Fibroblast of pulmonary artery (primary cell): ENCODE measurements around the gene PFKL.

ENCODE experiments used
- DNase-seq: peaks from one replicate; pipeline ENCODE4 v3.0.0-alpha.2; 2010; ENCODE audit warnings: low read depth
- H3K4me3 ChIP-seq: replicated peaks from 2 replicates; pipeline ENCODE4 v1.5.1; 2011; ENCODE audit warnings: low read depth, mild to moderate bottlenecking, control low read depth, low read length, moderate library complexity
- CTCF ChIP-seq: IDR thresholded peaks from 2 replicates; pipeline ENCODE4 v1.5.1; 2011; ENCODE audit warnings: mild to moderate bottlenecking, control low read depth, low read length, inconsistent platforms; ENCODE audit errors: missing control alignments

Gene PFKL

GRCh38 chr21:44286086-44286715 lies 13.7 kb upstream of the PFKL start:
- no peak for TF ChIP-seq CTCF

DNA sequence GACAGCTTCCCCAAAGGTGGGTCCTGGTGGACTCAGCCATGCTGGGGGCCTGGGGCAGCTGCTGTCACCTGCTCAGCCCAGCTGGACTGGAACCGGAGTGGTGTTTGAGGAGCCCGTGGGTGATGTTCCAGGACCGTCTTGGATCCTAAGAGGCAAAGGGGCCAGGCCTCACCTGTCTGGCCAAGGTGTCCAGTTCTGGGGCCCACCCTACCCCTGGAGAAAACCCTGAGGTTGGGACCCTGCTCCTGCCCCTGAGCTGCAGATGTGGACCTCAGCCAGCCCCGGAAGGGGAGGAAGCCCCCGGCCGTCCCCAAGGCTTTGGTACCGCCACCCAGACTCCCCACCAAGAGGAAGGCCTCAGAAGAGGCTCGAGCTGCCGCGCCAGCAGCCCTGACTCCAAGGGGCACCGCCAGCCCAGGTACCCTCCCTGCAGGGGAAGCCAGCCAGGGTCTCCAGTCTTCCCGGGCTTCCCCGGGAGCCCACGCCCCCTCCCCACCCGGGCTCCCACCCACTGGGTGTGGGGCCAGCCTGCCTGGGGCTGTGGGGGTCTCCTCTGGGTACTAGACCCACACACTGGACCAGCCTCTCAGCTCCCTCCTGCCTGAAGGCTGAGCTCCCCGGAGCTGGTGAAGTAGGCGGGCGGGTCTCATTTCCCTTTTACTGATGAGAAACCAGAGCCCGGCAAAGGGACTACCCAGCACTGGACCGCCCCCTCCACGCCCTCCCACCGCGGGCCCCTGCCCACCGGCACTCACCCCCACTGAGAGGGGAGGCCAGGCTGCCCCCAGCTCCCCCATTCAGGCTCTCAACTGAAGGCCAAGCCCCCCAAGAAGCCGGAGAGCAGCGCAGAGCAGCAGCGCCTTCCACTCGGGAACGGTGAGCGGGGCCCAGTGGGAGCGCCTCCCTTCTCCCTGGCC lies 12.9 kb upstream of the PFKL start:
- TF ChIP-seq CTCF, result no peak
- H3K4me3 ChIP-seq, result no peak overlapping the region
- DNase-seq, result no peak

More at GRCh38 chr21:44286086-44286715, 13.7 kb upstream of the PFKL start:
- H3K4me3 ChIP-seq, result no peak overlapping the region
- DNase-seq, result no peak

- no peak for DNase-seq
- H3K4me3 ChIP-seq, result no peak overlapping the region
- TF ChIP-seq CTCF, result no peak
These were observed 11.4 kb upstream of the PFKL start for GRCh38 chr21:44288251-44289110.

GRCh38 chr21:44289381-44290010 lies 10.4 kb upstream of the PFKL start:
- no peak for TF ChIP-seq CTCF
- H3K4me3 ChIP-seq, result no peak overlapping the region
- DNase-seq, result no peak

DNA sequence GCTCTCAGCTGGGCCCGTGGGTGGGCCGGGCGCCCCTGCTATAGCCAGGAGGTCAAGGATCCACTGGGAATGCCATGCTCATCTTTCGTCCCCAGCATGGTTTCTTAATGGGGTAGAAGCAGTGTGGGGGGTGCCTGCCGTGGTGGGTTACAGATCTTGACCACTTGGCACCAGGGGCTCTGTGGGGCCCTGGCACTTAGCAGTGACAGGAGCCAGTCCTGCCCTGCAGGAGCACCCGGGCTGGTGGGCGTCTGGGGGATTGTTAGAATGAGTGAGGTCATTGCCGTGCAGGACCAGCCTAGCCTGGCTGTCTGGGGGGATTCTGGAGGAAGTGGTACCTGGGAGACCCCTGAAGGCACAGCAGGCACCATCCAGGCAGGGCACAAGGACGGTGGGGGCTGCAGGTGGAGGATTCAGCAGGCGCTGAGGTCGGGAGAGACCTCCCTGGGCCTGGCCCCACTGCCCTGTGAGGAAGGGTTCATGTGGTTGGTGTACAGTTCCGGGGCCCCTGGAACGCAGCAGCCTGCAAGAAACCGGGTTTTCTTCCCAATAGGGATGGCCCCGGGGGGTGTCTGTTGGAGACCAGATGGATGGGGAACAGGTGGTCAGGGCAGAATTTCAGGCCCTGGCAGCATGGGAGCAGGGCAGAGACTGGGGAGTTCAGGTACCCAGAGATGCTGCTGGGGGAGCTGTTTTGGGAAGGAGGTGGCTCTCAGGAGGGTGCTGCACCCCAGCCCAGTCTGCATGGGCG lies 9.4 kb upstream of the PFKL start:
- H3K4me3 ChIP-seq, result no peak overlapping the region

More for the DNA sequence above, 9.4 kb upstream of the PFKL start:
- TF ChIP-seq CTCF, result no peak
- DNase-seq, result no peak
